ENCODE measurements around the gene MYL6B. TPM values are rescaled to one million over a fixed set of nuclear protein-coding genes. Genes with fewer than 3 reads are reported as not detected.
A peak's percentile ranks its signal among the peaks of the same experiment; 100 is the strongest.
"Not testable (repeated sequence)": the region's sequence is repeated elsewhere in the genome, so short reads cannot be mapped to it uniquely, and the experiment has no call there.

MYL6B gene
- total and polyA plus RNA-seq, 7 experiments from 2014 or later = 3.7 to 60.3 (median 6.7) TPM

DNA sequence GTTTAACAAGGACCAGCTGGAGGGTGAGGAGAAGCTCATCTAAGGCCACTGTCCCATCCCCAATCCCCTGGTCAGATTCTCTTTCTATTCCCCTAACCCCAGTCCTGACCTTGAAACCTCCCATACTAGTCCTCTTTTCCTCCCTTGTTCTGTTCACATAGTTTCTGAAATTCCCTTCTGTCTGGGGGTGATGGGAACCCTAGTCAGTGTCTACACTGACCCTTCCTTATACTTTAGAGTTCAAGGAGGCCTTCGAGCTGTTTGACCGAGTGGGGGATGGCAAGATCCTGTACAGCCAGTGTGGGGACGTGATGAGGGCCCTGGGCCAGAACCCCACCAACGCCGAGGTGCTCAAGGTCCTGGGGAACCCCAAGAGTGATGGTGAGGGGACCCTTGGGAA is 2.4 kb downstream of the MYL6B start:
- CTCF ChIA-PET = interaction anchor here (0.6 kb wide), 1 partner anchor 199 kb away, joined by 4 read pairs; no protein-coding TSS in a partner anchor
- no peak for ATAC-seq
- Histone ChIP-seq H3K36me3 (ENCODE audit: control insufficient read depth in 2 of 3, insufficient read depth in 3 of 3, low read length in 3 of 3) (peaks cover 0 to 7% (median 0%) of the 10 kb centered on the region in 3 experiments), H3K4me3 (ENCODE audit: low read length) (no peak overlapping the region), H3K4me1 (ENCODE audit: control insufficient read depth in 2 of 2, insufficient read depth in 2 of 2, low read length in 2 of 2) (peaks cover 29 to 31% of the 10 kb centered on the region in 2 donors), H3K27ac (ENCODE audit: low read depth, low read length) (no peak overlapping the region), H3K9me3 (ENCODE audit: control insufficient read depth in 2 of 3, low read length in 3 of 3) (no peaks in the 10 kb centered on the region), H3K27me3 (ENCODE audit: control insufficient read depth in 2 of 2, insufficient read depth in 2 of 2, low read length in 2 of 2) (no peaks in the 10 kb centered on the region)
- no peak for DNase-seq
- POLR2A ChIA-PET = interaction anchor here (0.5 to 12.7 kb wide), 9 partner anchors 10 to 139 kb away, joined by 3 to 161 read pairs (median 4); partner anchors contain the start of genes ESYT1, PA2G4 and SMARCC2
- Mint-ChIP-seq H3K27me3 (no peaks in the 10 kb centered on the region), H3K4me3 (peak overlapping the region in 2 of 10 donors; percentile 32 to 56), H3K36me3 (peaks cover 0 to 31% (median under 1%) of the 10 kb centered on the region in 5 donors), H3K4me1 (peaks cover 29 to 64% (median 54%) of the 10 kb centered on the region in 7 donors), H3K9me3 (no peaks in the 10 kb centered on the region), H3K27ac (peak overlapping the region in 2 of 9 donors; percentile 10 to 31)
- intact Hi-C loops (cut with micrococcal nuclease) = loop anchor here (5.0 kb wide), 4 partner anchors 67 to 1692 kb away; partner anchors contain the start of genes CTDSP2 (in 1 of the 2), NABP2 (in 1 of the 2), PYM1 (in 1 of the 2) and RAB5B (in 1 of the 2)

DNA sequence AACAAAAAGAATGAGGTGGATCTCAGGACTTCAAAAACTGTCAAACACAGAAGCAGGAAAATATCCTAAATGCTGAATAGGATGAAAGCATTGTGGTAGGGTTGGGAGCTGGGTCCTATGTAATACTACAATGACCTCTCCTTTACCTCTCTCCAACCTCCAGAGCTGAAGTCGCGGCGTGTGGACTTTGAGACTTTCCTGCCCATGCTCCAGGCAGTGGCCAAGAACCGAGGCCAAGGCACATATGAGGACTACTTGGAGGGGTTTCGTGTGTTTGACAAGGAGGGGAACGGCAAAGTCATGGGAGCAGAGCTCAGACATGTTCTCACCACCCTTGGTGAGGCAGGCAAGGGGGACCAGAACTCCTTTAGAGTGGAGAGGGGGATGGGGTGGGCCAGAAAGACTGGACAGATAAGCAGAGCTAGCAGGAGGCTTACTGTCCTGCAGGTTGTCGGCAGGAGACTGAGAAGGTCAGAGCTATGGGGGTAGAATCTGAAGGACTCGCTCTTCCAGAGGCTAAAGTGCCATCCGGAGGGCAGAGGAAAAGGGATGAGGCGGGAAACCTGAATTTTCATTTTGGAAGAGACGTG is 3.0 kb downstream of the MYL6B start:
- DNase-seq (no peak), ATAC-seq (no peak)
- POLR2A ChIA-PET = interaction anchor here (0.5 to 12.7 kb wide), 7 partner anchors 9 to 140 kb away, joined by 3 to 161 read pairs (median 4); partner anchors contain the start of genes ESYT1, PA2G4 and SMARCC2
- Mint-ChIP-seq H3K9me3 (no peaks in the 10 kb centered on the region), H3K4me1 (peaks cover 31 to 64% (median 55%) of the 10 kb centered on the region in 7 donors), H3K4me3 (peak overlapping the region in 9 of 10 donors; percentile 0 to 56 (median 41)), H3K36me3 (peaks cover 0 to 34% (median 6%) of the 10 kb centered on the region in 5 donors), H3K27me3 (no peaks in the 10 kb centered on the region), H3K27ac (peak overlapping the region in 3 of 9 donors; percentile 10 to 65 (median 31))
- Histone ChIP-seq H3K9me3 (ENCODE audit: control insufficient read depth in 2 of 3, low read length in 3 of 3) (no peaks in the 10 kb centered on the region), H3K4me3 (ENCODE audit: low read length) (no peak overlapping the region), H3K27me3 (ENCODE audit: control insufficient read depth in 2 of 2, insufficient read depth in 2 of 2, low read length in 2 of 2) (no peaks in the 10 kb centered on the region), H3K36me3 (ENCODE audit: control insufficient read depth in 2 of 3, insufficient read depth in 3 of 3, low read length in 3 of 3) (peaks cover 0 to 9% (median 0%) of the 10 kb centered on the region in 3 experiments), H3K4me1 (ENCODE audit: control insufficient read depth in 2 of 2, insufficient read depth in 2 of 2, low read length in 2 of 2) (peaks cover 35 to 36% of the 10 kb centered on the region in 2 donors), H3K27ac (ENCODE audit: low read depth, low read length) (no peak overlapping the region)
- CTCF ChIA-PET = interaction anchor here (0.7 to 1.8 kb wide), 4 partner anchors 26 to 176 kb away, joined by 3 to 7 read pairs (median 4); partner anchors contain the start of genes SMARCC2 and ZC3H10
- intact Hi-C loops (cut with micrococcal nuclease) = loop anchor here in 1 of 2 donors (5.0 kb wide), 1 partner anchor 183 kb away; the partner anchor contains the start of gene RAB5B

DNA sequence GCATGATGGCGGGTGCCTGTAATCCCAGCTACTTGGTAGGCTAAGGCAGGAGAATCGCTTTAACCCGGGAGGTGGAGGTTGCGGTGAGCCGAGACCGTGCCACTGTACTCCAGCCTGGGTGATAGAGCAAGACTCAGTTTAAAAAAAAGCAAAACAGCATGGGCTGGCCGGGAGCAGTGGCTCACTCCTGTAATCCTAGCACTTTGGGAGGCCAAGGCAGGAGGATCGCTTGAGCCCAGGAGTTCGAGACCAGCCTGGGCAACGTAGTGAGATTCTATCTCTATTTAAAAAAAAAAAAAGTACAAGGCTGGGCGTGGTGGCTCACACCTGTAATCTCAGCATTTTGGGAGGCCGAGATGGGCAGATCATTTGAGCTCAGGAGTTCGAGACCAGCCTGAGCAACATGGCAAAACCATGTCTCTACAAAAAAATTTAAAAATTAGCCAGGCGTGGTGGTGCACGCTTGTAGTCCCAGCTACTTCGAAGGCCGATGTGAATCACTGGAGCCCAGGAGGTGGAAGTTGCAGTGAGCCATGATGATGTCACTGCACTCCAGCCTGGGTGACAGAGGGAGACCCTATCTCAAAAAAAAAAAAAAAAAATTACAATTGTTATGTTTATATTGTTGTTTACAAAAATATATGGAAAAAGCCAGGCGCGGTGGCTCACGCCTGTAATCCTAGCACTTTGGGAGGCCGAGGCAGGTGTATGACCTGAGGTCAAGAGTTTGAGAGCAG is 4.2 kb downstream of the MYL6B start:
- peaks cover 0 to 40% (median 10%) of the 10 kb centered on the region in 5 donors for H3K36me3 Mint-ChIP-seq
- H3K27me3 Mint-ChIP-seq; DNase-seq; H3K9me3 ChIP-seq (ENCODE audit: control insufficient read depth in 2 of 3, low read length in 3 of 3); H3K9me3 Mint-ChIP-seq; H3K4me3 ChIP-seq (ENCODE audit: low read length); H3K27me3 ChIP-seq (ENCODE audit: control insufficient read depth in 2 of 2, insufficient read depth in 2 of 2, low read length in 2 of 2); ATAC-seq: not testable (repeated sequence)
- peak overlapping the region; percentile 94 to 99 (median 96) for H3K4me3 Mint-ChIP-seq
- Histone ChIP-seq H3K36me3 (ENCODE audit: control insufficient read depth in 2 of 3, insufficient read depth in 3 of 3, low read length in 3 of 3) (peaks cover 4 to 22% (median 9%) of the 10 kb centered on the region in 3 experiments), H3K4me1 (ENCODE audit: control insufficient read depth in 2 of 2, insufficient read depth in 2 of 2, low read length in 2 of 2) (peaks cover 32 to 39% of the 10 kb centered on the region in 2 donors), H3K27ac (ENCODE audit: low read depth, low read length) (peak overlapping the region; percentile 98)
- ChIA-PET POLR2A (interaction anchor here (0.6 to 12.7 kb wide), 5 partner anchors 19 to 407 kb away, joined by 3 to 161 read pairs (median 3); partner anchors contain the start of genes ESYT1 and ZC3H10), CTCF (interaction anchor here (0.6 to 1.8 kb wide), 3 partner anchors 27 to 38 kb away, joined by 3 to 7 read pairs (median 5); partner anchors contain the start of gene SMARCC2)
- peak overlapping the region; percentile 88 to 99 (median 97) for H3K27ac Mint-ChIP-seq
- intact Hi-C loops (cut with micrococcal nuclease) = loop anchor here in 1 of 2 donors (1.0 to 5.0 kb wide), 2 partner anchors 18 to 184 kb away; partner anchors contain the start of gene RAB5B
- peaks cover 31 to 64% (median 56%) of the 10 kb centered on the region in 7 donors for H3K4me1 Mint-ChIP-seq

DNA sequence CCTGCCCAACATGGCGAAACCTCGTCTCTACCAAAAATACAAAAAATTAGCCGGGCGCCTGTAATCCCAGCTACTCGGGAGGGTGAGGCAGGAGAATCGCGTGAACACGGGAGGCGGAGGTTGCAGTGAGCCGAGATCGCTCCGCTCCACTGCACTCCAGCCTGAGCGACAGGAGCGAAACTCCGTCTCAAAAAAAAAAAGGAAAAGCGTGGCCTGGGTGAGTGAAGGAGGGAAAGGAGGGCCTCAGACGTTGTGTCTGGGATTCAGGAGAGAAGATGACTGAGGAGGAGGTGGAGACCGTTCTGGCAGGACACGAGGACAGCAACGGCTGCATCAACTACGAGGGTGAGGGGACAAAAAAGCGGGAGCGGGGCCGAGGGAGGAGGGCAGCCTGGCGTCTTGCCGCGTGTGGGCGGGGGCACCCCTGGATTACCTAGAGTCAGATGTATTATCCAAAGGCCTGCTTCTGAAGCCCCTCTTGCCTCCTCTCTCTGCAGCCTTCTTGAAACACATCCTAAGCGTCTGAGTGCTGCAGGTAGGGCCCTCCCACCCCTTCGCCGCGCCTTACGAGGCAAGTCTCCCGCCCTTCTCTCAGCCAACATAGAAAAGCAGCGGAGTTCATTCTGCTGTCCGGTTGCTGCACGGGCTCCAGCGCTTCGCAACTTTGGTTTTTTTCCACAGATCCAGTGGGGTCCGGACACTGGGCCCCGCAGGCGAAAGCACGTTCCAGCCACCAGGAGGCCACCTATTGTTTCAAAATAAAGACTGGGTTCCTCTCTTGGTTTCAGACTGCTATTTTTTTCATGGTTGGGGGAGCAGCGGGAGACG is 5.0 kb downstream of the MYL6B start:
- Histone ChIP-seq H3K4me3 (ENCODE audit: low read length) (peak overlapping the region; percentile 83), H3K4me1 (ENCODE audit: control insufficient read depth in 2 of 2, insufficient read depth in 2 of 2, low read length in 2 of 2) (peaks cover 30 to 33% of the 10 kb centered on the region in 2 donors), H3K27me3 (ENCODE audit: control insufficient read depth in 2 of 2, insufficient read depth in 2 of 2, low read length in 2 of 2) (no peaks in the 10 kb centered on the region), H3K36me3 (ENCODE audit: control insufficient read depth in 2 of 3, insufficient read depth in 3 of 3, low read length in 3 of 3) (peaks cover 4 to 30% (median 14%) of the 10 kb centered on the region in 3 experiments), H3K27ac (ENCODE audit: low read depth, low read length) (peak overlapping the region; percentile 98), H3K9me3 (ENCODE audit: control insufficient read depth in 2 of 3, low read length in 3 of 3) (no peaks in the 10 kb centered on the region)
- peaks cover 0 to 40% (median 10%) of the 10 kb centered on the region in 5 donors for H3K36me3 Mint-ChIP-seq
- no peaks in the 10 kb centered on the region for H3K9me3 Mint-ChIP-seq
- H3K4me1 Mint-ChIP-seq = peaks cover 31 to 62% (median 57%) of the 10 kb centered on the region in 7 donors
- DNase-seq (peak; percentile 26 to 75 (median 67)), ATAC-seq (peak; percentile 49)
- H3K4me3 Mint-ChIP-seq = peak overlapping the region; percentile 94 to 99 (median 96)
- CTCF ChIA-PET = interaction anchor here (1.8 to 3.8 kb wide), 2 partner anchors 32 to 38 kb away, joined by 5 to 15 read pairs; partner anchors contain the start of genes SMARCC2 and ZC3H10
- intact Hi-C loops (cut with micrococcal nuclease) = loop anchor here (1.0 to 5.0 kb wide), 9 partner anchors 19 to 203 kb away; partner anchors contain the start of genes SMARCC2 (in 2 of the 2), ZC3H10 (in 2 of the 2), NABP2 (in 1 of the 2) and RAB5B (in 1 of the 2)
- peak overlapping the region; percentile 88 to 99 (median 97) for H3K27ac Mint-ChIP-seq
- POLR2A ChIA-PET = interaction anchor here (0.6 to 12.7 kb wide), 9 partner anchors 10 to 406 kb away, joined by 3 to 161 read pairs (median 4); partner anchors contain the start of genes ESYT1, RPL41, SMARCC2 and ZC3H10
- H3K27me3 Mint-ChIP-seq = no peaks in the 10 kb centered on the region

DNA sequence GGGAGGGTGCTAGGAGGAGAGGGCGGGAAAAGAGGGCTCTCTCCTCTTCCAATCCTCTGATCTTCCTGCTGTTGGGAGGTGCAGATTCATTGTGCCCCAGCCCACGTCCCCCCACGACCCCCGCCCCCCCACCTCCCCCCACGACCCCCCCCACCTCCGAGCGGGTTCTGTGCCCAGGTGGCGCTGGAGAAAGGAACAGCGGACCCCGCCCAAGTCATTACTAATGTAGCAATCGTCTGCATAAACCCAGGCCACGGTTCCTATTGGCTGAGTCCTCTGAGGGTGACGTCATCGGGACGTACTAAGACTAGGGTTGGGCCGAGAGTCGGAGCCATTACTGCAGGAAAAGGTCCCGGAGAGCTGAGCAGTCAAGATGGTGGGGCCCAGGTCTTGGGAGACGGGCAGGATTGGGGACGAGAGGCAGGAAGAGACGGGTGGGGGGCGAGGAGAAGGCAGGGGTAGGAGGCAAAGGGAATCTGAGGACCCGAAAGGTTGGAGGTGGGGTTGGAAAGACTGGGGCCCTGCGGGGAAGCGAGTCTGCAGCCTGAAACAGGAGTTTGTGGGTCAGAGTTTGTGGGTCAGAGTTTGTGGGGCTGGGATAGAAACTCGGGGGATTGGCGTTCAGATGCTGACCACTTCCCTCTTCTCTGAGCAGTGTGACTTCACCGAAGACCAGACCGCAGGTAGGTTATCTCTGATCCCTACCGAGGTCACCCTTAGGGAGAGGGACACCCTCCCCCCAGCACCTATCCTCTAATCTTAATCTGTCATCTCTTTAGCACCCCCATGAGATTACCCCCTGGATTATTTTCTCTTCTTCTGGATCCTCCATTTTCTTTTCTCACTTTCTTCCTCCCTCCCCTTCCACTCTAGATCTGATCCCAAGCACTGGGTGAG is 5.9 kb downstream of the MYL6B start, which contains the start of gene MYL6:
Gene MYL6 (plus strand): TSS at position 331 of the 897 bp plus-strand sequence. CDS start 43 bp downstream, at position 374.
- H3K4me3 Mint-ChIP-seq = peak within 1 kb of the TSS; percentile 94 to 99 (median 96)
- H3K27me3 ChIP-seq (ENCODE audit: control insufficient read depth in 2 of 2, insufficient read depth in 2 of 2, low read length in 2 of 2) = no peaks in the 10 kb centered on the region
- peaks cover 24 to 26% of the 10 kb centered on the region in 2 donors for H3K4me1 ChIP-seq (ENCODE audit: control insufficient read depth in 2 of 2, insufficient read depth in 2 of 2, low read length in 2 of 2)
- H3K36me3 ChIP-seq (ENCODE audit: control insufficient read depth in 2 of 3, insufficient read depth in 3 of 3, low read length in 3 of 3) = peaks cover 4 to 39% (median 20%) of the 10 kb centered on the region in 3 experiments
- DNase-seq (peak; percentile 58 to 97 (median 89)), ATAC-seq (peak; percentile 91)
- H3K27me3 Mint-ChIP-seq = no peaks in the 10 kb centered on the region
- intact Hi-C loops (cut with micrococcal nuclease) = loop anchor here (1.0 to 5.0 kb wide), 8 partner anchors 31 to 203 kb away; partner anchors contain the start of genes SMARCC2 (in 2 of the 2), ZC3H10 (in 2 of the 2), NABP2 (in 1 of the 2) and RAB5B (in 1 of the 2)
- peak within 1 kb of the TSS; percentile 89 for H3K4me3 ChIP-seq (ENCODE audit: low read length)
- H3K9me3 Mint-ChIP-seq = no peaks in the 10 kb centered on the region
- peak within 1 kb of the TSS; percentile 88 to 99 (median 97) for H3K27ac Mint-ChIP-seq
- H3K4me1 Mint-ChIP-seq = peaks cover 31 to 59% (median 54%) of the 10 kb centered on the region in 7 donors
- peak within 1 kb of the TSS; percentile 98 for H3K27ac ChIP-seq (ENCODE audit: low read depth, low read length)
- ChIA-PET POLR2A (interaction anchor here (0.7 to 12.7 kb wide), 12 partner anchors 9 to 1267 kb away, joined by 3 to 161 read pairs (median 8); partner anchors contain the start of genes CNPY2, DGKA, ESYT1 and RNF41), CTCF (interaction anchor here (1.0 to 3.8 kb wide), 6 partner anchors 18 to 306 kb away, joined by 3 to 15 read pairs (median 6); partner anchors contain the start of genes ESYT1 and ZC3H10)
- peaks cover 0 to 42% (median 10%) of the 10 kb centered on the region in 5 donors for H3K36me3 Mint-ChIP-seq
- no peaks in the 10 kb centered on the region for H3K9me3 ChIP-seq (ENCODE audit: control insufficient read depth in 2 of 3, low read length in 3 of 3)
